HEK293 (cell line): ENCODE data around the gene INPP5A.

Experiments
- BCL11B ChIP-seq: fragments of 450-650 bp; formaldehyde crosslinking; IDR thresholded peaks from 2 replicates; pipeline ENCODE4 v1.5.1; 2016; ENCODE audit warnings: low read depth, missing biosample characterization, missing genetic modification characterization
- FEZF1 ChIP-seq: fragments of 450-650 bp; formaldehyde crosslinking; IDR thresholded peaks from 2 replicates; pipeline ENCODE4 v1.5.1; 2016; ENCODE audit warnings: missing biosample characterization, missing genetic modification characterization
- KLF1 ChIP-seq: fragments of 450-650 bp; formaldehyde crosslinking; IDR thresholded peaks from 2 replicates; pipeline ENCODE4 v1.5.1; 2016; ENCODE audit warnings: missing biosample characterization, missing genetic modification characterization
- KLF7 ChIP-seq: fragments of 450-650 bp; formaldehyde crosslinking; IDR thresholded peaks from 2 replicates; pipeline ENCODE4 v1.5.1; 2016; ENCODE audit warnings: missing biosample characterization, missing genetic modification characterization, borderline replicate concordance
- WT1 ChIP-seq: fragments of 450-650 bp; formaldehyde crosslinking; IDR thresholded peaks from 2 replicates; pipeline ENCODE4 v1.5.1; 2016; ENCODE audit warnings: missing biosample characterization, missing genetic modification characterization
- ZBTB1 ChIP-seq: fragments of 450-650 bp; formaldehyde crosslinking; IDR thresholded peaks from 2 replicates; pipeline ENCODE4 v1.5.1; 2016; ENCODE audit warnings: missing biosample characterization, missing genetic modification characterization
- ZBTB7A ChIP-seq: fragments of 450-650 bp; formaldehyde crosslinking; IDR thresholded peaks from 2 replicates; pipeline ENCODE4 v1.5.1; 2016; ENCODE audit warnings: low read depth, missing biosample characterization, missing genetic modification characterization
- ZFHX2 ChIP-seq: fragments of 450-650 bp; formaldehyde crosslinking; conservative IDR thresholded peaks from 2 replicates; pipeline ENCODE4 v1.5.1; 2016; ENCODE audit warnings: missing biosample characterization, missing genetic modification characterization
- ZFP3 ChIP-seq: fragments of 450-650 bp; formaldehyde crosslinking; IDR thresholded peaks from 2 replicates; pipeline ENCODE4 v1.5.1; 2016; ENCODE audit warnings: low read depth, missing biosample characterization, missing genetic modification characterization
- ZNF114 ChIP-seq: fragments of 450-650 bp; formaldehyde crosslinking; IDR thresholded peaks from 2 replicates; pipeline ENCODE4 v1.5.0; 2017; ENCODE audit warnings: missing biosample characterization, missing genetic modification characterization
- ZNF211 ChIP-seq: fragments of 450-650 bp; formaldehyde crosslinking; IDR thresholded peaks from 2 replicates; pipeline ENCODE4 v1.5.1; 2016; ENCODE audit warnings: low read depth, missing biosample characterization, missing genetic modification characterization
- ZNF266 ChIP-seq: fragments of 450-650 bp; formaldehyde crosslinking; IDR thresholded peaks from 2 replicates; pipeline ENCODE4 v1.5.1; 2016; ENCODE audit warnings: missing biosample characterization, missing genetic modification characterization, low read depth
- ZNF335 ChIP-seq: fragments of 450-650 bp; formaldehyde crosslinking; conservative IDR thresholded peaks from 2 replicates; pipeline ENCODE4 v1.5.1; 2016; ENCODE audit warnings: missing biosample characterization, missing genetic modification characterization
- ZNF350 ChIP-seq: fragments of 450-650 bp; formaldehyde crosslinking; IDR thresholded peaks from 2 replicates; pipeline ENCODE4 v1.5.0; 2017; ENCODE audit warnings: missing biosample characterization, mild to moderate bottlenecking, missing genetic modification characterization
- ZNF354C ChIP-seq: fragments of 450-650 bp; formaldehyde crosslinking; IDR thresholded peaks from 2 replicates; pipeline ENCODE4 v1.5.1; 2016; ENCODE audit warnings: missing biosample characterization, missing genetic modification characterization, low read depth, borderline replicate concordance
- ZNF426 ChIP-seq: fragments of 450-650 bp; formaldehyde crosslinking; IDR thresholded peaks from 2 replicates; pipeline ENCODE4 v1.5.1; 2017; ENCODE audit warnings: missing biosample characterization, missing genetic modification characterization, mild to moderate bottlenecking, inconsistent platforms, moderate library complexity
- ZNF433 ChIP-seq: fragments of 450-650 bp; formaldehyde crosslinking; IDR thresholded peaks from 2 replicates; pipeline ENCODE4 v1.5.1; 2016; ENCODE audit warnings: missing biosample characterization, missing genetic modification characterization, low read depth
- ZNF529 ChIP-seq: fragments of 450-650 bp; formaldehyde crosslinking; IDR thresholded peaks from 2 replicates; pipeline ENCODE4 v1.5.1; 2017; ENCODE audit warnings: missing genetic modification characterization, missing biosample characterization; ENCODE audit not compliant: insufficient replicate concordance
- ZNF530 ChIP-seq: fragments of 450-650 bp; formaldehyde crosslinking; IDR thresholded peaks from 2 replicates; pipeline ENCODE4 v1.5.1; 2016; ENCODE audit warnings: low read depth, missing biosample characterization, missing genetic modification characterization
- ZNF544 ChIP-seq: fragments of 450-650 bp; formaldehyde crosslinking; IDR thresholded peaks from 2 replicates; pipeline ENCODE4 v1.5.0; 2017; ENCODE audit warnings: missing biosample characterization, missing genetic modification characterization
- ZNF555 ChIP-seq: fragments of 450-650 bp; formaldehyde crosslinking; conservative IDR thresholded peaks from 2 replicates; pipeline ENCODE4 v1.5.1; 2017; ENCODE audit warnings: missing biosample characterization, mild to moderate bottlenecking, missing genetic modification characterization, inconsistent platforms
- ZNF600 ChIP-seq: fragments of 450-650 bp; formaldehyde crosslinking; IDR thresholded peaks from 2 replicates; pipeline ENCODE4 v1.5.1; 2016; ENCODE audit warnings: missing biosample characterization, missing genetic modification characterization
- ZNF623 ChIP-seq: fragments of 450-650 bp; formaldehyde crosslinking; IDR thresholded peaks from 2 replicates; pipeline ENCODE4 v1.5.1; 2016; ENCODE audit warnings: missing biosample characterization, missing genetic modification characterization
- ZNF76 ChIP-seq: fragments of 450-650 bp; formaldehyde crosslinking; IDR thresholded peaks from 2 replicates; pipeline ENCODE4; 2016; ENCODE audit warnings: low read depth, missing biosample characterization, missing genetic modification characterization, borderline replicate concordance
- ZNF837 ChIP-seq: fragments of 450-650 bp; formaldehyde crosslinking; IDR thresholded peaks from 2 replicates; pipeline ENCODE4 v1.5.1; 2016; ENCODE audit warnings: missing biosample characterization, missing genetic modification characterization
- ZSCAN23 ChIP-seq: fragments of 450-650 bp; formaldehyde crosslinking; IDR thresholded peaks from 2 replicates; pipeline ENCODE4 v1.5.1; 2016; ENCODE audit warnings: missing biosample characterization, missing genetic modification characterization
- ZSCAN30 ChIP-seq: fragments of 450-650 bp; IDR thresholded peaks from 2 replicates; pipeline ENCODE4 v1.5.1; 2018; ENCODE audit warnings: missing biosample characterization, mild to moderate bottlenecking, missing genetic modification characterization, moderate library complexity
- ZXDB ChIP-seq: fragments of 450-650 bp; formaldehyde crosslinking; IDR thresholded peaks from 2 replicates; pipeline ENCODE4 v1.5.1; 2016; ENCODE audit warnings: missing biosample characterization, missing genetic modification characterization
- TF ChIP-seq, protein P1 (sequence below): fragments of 450-650 bp; formaldehyde crosslinking; IDR thresholded peaks from 2 replicates; pipeline ENCODE4 v1.5.1; 2016; ENCODE audit warnings: missing biosample characterization, missing genetic modification characterization
- TF ChIP-seq, protein P2 (sequence below): fragments of 450-650 bp; formaldehyde crosslinking; IDR thresholded peaks from 2 replicates; pipeline ENCODE4 v1.5.1; 2016; ENCODE audit warnings: missing biosample characterization, missing genetic modification characterization
- TF ChIP-seq, protein P3 (sequence below): fragments of 450-650 bp; formaldehyde crosslinking; IDR thresholded peaks from 2 replicates; pipeline ENCODE4 v1.5.1; 2016; ENCODE audit warnings: missing biosample characterization, missing genetic modification characterization, borderline replicate concordance
- TF ChIP-seq, protein P4 (sequence below): fragments of 450-650 bp; formaldehyde crosslinking; IDR thresholded peaks from 2 replicates; pipeline ENCODE4 v1.5.1; 2016; ENCODE audit warnings: missing biosample characterization, missing genetic modification characterization
- TF ChIP-seq, protein P5 (sequence below): fragments of 450-650 bp; formaldehyde crosslinking; IDR thresholded peaks from 2 replicates; pipeline ENCODE4 v1.5.0; 2017; ENCODE audit warnings: missing biosample characterization, missing genetic modification characterization, borderline replicate concordance

Gene INPP5A

DNA sequence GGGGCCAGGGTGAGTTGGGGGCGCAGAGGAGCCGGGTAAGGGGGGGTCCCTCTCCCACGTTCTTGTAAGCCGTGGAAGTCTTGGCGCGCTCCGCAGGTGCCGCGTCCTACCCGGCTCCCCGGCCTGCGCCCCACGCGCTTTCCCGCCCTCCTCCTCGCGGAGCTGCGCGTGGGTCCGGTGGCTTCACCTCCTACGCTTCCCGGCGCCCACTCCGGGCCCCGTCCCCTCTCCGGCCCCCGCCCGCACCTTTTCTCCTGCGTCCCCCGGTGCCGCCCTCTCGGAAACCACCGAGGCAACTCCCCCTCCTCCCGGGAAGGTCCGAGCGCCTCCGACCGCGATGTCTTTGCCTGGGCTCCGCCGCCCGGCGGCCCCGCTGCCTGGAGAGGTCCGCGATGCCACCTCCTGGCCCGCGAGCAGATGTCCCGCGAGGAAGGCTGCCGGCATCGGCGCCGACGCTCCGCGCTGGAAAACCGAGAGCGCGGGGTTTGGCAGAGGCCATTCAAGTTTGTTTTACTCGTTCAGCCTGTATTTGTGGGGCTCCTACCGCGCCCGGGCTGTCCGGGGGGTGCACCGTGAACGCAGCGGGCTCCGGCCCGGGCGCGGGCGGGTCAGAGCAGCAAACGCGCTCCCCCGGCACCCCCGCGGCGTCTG lies 250.7 kb downstream of the INPP5A start (continued):
- TF ChIP-seq, protein P1, sequence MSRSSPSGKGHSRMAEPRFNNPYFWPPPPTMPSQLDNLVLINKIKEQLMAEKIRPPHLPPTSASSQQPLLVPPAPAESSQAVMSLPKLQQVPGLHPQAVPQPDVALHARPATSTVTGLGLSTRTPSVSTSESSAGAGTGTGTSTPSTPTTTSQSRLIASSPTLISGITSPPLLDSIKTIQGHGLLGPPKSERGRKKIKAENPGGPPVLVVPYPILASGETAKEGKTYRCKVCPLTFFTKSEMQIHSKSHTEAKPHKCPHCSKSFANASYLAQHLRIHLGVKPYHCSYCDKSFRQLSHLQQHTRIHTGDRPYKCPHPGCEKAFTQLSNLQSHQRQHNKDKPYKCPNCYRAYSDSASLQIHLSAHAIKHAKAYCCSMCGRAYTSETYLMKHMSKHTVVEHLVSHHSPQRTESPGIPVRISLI (tag by site-specific recombination): no peak
- peak; percentile 96 for TF ChIP-seq ZFHX2 (tag by site-specific recombination)
- no peak for TF ChIP-seq ZSCAN30 (tag by site-specific recombination)
- TF ChIP-seq ZNF335 (tag by site-specific recombination): peak; percentile 8; the same call in 1 of the 2 replicates
- TF ChIP-seq ZSCAN23 (tag by site-specific recombination): no peak
- TF ChIP-seq KLF1 (tag by site-specific recombination): no peak
- no peak for TF ChIP-seq KLF7 (tag by site-specific recombination)
- no peak for TF ChIP-seq ZNF530 (tag by site-specific recombination)
- 0 out of 2 replicates have a peak, but pooled peaks have one; percentile 19 for TF ChIP-seq ZNF76 (tag by site-specific recombination)
- TF ChIP-seq ZBTB7A (tag by site-specific recombination): no peak
- no peak for TF ChIP-seq BCL11B (tag by site-specific recombination)
- TF ChIP-seq, protein P2, sequence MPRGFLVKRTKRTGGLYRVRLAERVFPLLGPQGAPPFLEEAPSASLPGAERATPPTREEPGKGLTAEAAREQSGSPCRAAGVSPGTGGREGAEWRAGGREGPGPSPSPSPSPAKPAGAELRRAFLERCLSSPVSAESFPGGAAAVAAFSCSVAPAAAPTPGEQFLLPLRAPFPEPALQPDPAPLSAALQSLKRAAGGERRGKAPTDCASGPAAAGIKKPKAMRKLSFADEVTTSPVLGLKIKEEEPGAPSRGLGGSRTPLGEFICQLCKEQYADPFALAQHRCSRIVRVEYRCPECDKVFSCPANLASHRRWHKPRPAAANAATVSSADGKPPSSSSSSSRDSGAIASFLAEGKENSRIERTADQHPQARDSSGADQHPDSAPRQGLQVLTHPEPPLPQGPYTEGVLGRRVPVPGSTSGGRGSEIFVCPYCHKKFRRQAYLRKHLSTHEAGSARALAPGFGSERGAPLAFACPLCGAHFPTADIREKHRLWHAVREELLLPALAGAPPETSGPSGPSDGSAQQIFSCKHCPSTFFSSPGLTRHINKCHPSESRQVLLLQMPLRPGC (tag by site-specific recombination): no peak
- TF ChIP-seq ZNF266 (tag by site-specific recombination): no peak
- TF ChIP-seq ZNF600 (tag by site-specific recombination): 0 out of 2 replicates have a peak, but pooled peaks have one; percentile 8
- no peak for TF ChIP-seq ZNF529 (tag by site-specific recombination)
- TF ChIP-seq ZNF544: no peak
- no peak for TF ChIP-seq ZNF433 (tag by site-specific recombination)
- no peak for TF ChIP-seq ZFP3
- TF ChIP-seq, protein P3, sequence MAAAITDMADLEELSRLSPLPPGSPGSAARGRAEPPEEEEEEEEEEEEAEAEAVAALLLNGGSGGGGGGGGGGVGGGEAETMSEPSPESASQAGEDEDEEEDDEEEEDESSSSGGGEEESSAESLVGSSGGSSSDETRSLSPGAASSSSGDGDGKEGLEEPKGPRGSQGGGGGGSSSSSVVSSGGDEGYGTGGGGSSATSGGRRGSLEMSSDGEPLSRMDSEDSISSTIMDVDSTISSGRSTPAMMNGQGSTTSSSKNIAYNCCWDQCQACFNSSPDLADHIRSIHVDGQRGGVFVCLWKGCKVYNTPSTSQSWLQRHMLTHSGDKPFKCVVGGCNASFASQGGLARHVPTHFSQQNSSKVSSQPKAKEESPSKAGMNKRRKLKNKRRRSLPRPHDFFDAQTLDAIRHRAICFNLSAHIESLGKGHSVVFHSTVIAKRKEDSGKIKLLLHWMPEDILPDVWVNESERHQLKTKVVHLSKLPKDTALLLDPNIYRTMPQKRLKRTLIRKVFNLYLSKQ (tag by site-specific recombination): no peak
- no peak for TF ChIP-seq ZNF114 (tag by site-specific recombination)
- TF ChIP-seq ZNF354C (tag by site-specific recombination): no peak
- TF ChIP-seq ZNF555 (tag by site-specific recombination): no peak
- no peak for TF ChIP-seq ZNF623 (tag by site-specific recombination)
- TF ChIP-seq ZNF211: no peak
- no peak for TF ChIP-seq ZXDB (tag by site-specific recombination)
- TF ChIP-seq ZNF350 (tag by site-specific recombination): no peak
- TF ChIP-seq ZNF426 (tag by site-specific recombination): no peak
- TF ChIP-seq, protein P4, sequence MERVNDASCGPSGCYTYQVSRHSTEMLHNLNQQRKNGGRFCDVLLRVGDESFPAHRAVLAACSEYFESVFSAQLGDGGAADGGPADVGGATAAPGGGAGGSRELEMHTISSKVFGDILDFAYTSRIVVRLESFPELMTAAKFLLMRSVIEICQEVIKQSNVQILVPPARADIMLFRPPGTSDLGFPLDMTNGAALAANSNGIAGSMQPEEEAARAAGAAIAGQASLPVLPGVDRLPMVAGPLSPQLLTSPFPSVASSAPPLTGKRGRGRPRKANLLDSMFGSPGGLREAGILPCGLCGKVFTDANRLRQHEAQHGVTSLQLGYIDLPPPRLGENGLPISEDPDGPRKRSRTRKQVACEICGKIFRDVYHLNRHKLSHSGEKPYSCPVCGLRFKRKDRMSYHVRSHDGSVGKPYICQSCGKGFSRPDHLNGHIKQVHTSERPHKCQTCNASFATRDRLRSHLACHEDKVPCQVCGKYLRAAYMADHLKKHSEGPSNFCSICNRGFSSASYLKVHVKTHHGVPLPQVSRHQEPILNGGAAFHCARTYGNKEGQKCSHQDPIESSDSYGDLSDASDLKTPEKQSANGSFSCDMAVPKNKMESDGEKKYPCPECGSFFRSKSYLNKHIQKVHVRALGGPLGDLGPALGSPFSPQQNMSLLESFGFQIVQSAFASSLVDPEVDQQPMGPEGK (tag by site-specific recombination): peak; percentile 77; the same call in 1 of the 2 replicates
- TF ChIP-seq, protein P5, sequence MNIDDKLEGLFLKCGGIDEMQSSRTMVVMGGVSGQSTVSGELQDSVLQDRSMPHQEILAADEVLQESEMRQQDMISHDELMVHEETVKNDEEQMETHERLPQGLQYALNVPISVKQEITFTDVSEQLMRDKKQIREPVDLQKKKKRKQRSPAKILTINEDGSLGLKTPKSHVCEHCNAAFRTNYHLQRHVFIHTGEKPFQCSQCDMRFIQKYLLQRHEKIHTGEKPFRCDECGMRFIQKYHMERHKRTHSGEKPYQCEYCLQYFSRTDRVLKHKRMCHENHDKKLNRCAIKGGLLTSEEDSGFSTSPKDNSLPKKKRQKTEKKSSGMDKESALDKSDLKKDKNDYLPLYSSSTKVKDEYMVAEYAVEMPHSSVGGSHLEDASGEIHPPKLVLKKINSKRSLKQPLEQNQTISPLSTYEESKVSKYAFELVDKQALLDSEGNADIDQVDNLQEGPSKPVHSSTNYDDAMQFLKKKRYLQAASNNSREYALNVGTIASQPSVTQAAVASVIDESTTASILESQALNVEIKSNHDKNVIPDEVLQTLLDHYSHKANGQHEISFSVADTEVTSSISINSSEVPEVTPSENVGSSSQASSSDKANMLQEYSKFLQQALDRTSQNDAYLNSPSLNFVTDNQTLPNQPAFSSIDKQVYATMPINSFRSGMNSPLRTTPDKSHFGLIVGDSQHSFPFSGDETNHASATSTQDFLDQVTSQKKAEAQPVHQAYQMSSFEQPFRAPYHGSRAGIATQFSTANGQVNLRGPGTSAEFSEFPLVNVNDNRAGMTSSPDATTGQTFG (tag by site-specific recombination): no peak
- TF ChIP-seq ZBTB1 (tag by site-specific recombination): no peak
- no peak for TF ChIP-seq FEZF1
- TF ChIP-seq ZNF837: no peak
- TF ChIP-seq WT1 (tag by site-specific recombination): no peak
